Measurements from ENCODE around the gene BTNL2. TPM values are rescaled to one million over a fixed set of nuclear protein-coding genes. Genes with fewer than 3 reads are reported as not detected.
"Not testable (repeated sequence)": the region's sequence is repeated elsewhere in the genome, so short reads cannot be mapped to it uniquely, and the experiment has no call there.

BTNL2 gene
- total and polyA plus RNA-seq, 4 donors: 0.67 to 2.3 TPM; not detected in 2

DNA sequence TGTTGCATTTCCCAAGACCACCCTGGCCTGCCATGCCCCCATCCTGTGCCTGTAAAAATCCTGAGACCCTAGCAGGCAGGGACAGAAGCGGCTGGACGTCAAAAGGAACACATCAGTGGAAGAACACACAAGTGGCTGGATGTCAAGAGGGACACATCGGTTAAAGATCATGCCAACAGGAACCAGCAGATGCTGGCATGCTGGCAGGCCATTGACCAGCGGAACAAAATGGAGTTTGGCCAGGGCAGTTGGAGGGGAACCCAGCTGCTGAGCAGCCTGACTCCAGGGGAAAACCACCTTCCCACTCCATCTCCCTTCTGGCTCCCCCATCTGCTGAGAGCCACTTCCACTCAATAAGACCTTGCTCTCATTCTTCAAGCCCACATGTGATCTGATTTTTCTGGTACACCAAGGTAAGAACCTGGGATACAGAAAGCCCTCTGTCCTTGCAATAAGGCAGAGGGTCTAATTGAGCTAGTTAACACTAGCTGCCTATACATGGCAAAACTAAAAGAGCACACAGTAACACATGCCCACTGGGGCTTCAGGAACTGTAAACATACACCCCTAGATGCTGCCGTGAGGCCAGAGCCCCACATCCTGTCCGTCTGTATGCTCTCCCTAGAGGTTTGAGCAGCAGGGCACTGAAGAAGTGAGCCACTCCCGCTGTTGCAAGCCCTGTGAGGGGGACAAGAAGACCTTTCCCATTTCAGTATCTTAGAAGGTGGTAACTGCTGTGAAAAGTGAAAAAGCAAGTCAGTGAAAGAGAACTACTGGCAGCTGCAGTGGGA is 31.0 kb downstream of the BTNL2 start:
- no peak overlapping the region for H3K4me3 ChIP-seq (ENCODE audit: low read depth, low read length)
- H3K27me3 ChIP-seq (ENCODE audit: control insufficient read depth, insufficient read depth, low read length): no peaks in the 10 kb centered on the region
- no peak for DNase-seq (ENCODE audit: low read depth in 4 of 6, low spot score in 6 of 6)
- no peaks in the 10 kb centered on the region for H3K4me1 ChIP-seq (ENCODE audit: control insufficient read depth, insufficient read depth, low read length)
- 72% methylated on average over 7 of the region's 7 CpGs for WGBS (ENCODE audit: insufficient coverage)
- no peaks in the 10 kb centered on the region for H3K36me3 ChIP-seq (ENCODE audit: control insufficient read depth, insufficient read depth, low read length)
- no peaks in the 10 kb centered on the region for H3K9me3 ChIP-seq (ENCODE audit: control insufficient read depth, insufficient read depth, low read length)
- no peak overlapping the region for H3K27ac ChIP-seq (ENCODE audit: low read depth, low read length)

DNA sequence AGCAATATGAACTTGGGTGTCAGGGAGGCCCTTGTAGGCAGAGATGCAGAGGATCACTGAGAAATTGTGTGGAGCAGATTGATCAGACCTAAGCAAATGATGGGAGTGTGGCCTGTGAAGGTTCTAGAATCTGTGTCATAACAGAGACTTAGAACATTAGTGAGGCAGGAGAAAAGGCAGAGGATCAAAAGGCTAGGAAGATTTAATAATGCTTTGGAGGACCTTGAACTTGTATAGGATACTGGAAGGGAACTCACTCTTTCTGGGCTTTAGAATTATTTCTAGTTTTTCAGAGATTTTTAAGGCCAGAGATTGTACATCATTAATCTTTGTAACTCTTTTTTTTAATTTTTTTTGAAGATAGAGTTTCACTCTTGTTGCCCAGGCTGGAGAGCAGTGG is 35.2 kb downstream of the BTNL2 start, which contains the start of gene TSBP1:
Gene TSBP1, minus strand, starts transcription at position 101 of the 400 bp plus-strand sequence. CDS start 197 bp downstream, outside the sequence.
- Histone ChIP-seq H3K27me3 (ENCODE audit: control insufficient read depth, insufficient read depth, low read length) (no peaks in the 10 kb centered on the region), H3K36me3 (ENCODE audit: control insufficient read depth, insufficient read depth, low read length) (no peaks in the 10 kb centered on the region), H3K4me1 (ENCODE audit: control insufficient read depth, insufficient read depth, low read length) (no peaks in the 10 kb centered on the region), H3K27ac (ENCODE audit: low read depth, low read length) (no peak within 1 kb of the TSS), H3K9me3 (ENCODE audit: control insufficient read depth, insufficient read depth, low read length) (no peaks in the 10 kb centered on the region), H3K4me3 (ENCODE audit: low read depth, low read length) (no peak within 1 kb of the TSS)
- DNase-seq (ENCODE audit: low read depth in 4 of 6, low spot score in 6 of 6): no peak

DNA sequence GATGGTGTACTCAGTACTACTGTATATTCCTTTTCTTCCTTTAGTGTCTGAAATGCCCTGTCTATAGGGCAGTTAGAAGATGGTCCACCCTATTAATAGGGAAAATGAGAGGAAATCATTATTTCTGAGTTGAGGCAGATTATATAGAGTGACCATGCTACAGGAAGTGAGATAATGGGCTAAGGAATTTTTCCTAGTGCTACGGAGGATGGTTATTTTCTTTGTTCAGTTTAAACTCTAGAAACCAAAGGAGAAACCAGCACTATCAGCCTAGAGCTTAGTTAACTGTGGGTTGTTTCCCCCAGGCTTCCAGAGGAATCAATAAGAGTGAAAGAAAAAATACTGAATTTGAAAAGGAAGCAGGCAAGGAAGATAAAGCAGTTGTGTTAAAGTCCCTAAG is 35.8 kb downstream of the BTNL2 start:
- DNase-seq (ENCODE audit: low read depth in 4 of 6, low spot score in 6 of 6): no peak
- Histone ChIP-seq H3K27ac (ENCODE audit: low read depth, low read length) (no peak overlapping the region), H3K4me3 (ENCODE audit: low read depth, low read length) (no peak overlapping the region), H3K27me3 (ENCODE audit: control insufficient read depth, insufficient read depth, low read length) (no peaks in the 10 kb centered on the region), H3K9me3 (ENCODE audit: control insufficient read depth, insufficient read depth, low read length) (no peaks in the 10 kb centered on the region), H3K36me3 (ENCODE audit: control insufficient read depth, insufficient read depth, low read length) (no peaks in the 10 kb centered on the region), H3K4me1 (ENCODE audit: control insufficient read depth, insufficient read depth, low read length) (no peaks in the 10 kb centered on the region)
- WGBS (ENCODE audit: insufficient coverage): no CpG with 5 or more reads among the region's 1 CpG

DNA sequence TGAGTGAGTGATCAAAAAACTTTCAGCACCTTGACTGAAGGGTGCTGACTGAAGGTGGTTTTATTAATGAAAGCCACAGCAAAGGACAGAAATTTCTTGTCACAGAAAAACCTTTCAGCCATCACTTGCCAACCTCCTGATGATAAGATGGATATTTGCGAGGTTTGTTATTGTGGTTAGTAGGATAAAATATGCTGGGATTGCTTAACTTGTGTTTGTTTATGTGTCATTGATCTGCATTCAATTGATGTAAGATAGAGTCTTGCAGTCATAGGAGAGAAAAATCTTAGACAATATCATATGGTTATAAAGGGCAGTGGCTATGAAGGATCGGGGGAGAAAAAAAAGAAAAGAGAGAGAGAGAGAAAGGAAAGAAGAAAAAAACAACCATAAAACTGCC is 36.5 kb downstream of the BTNL2 start:
- no CpG with 5 or more reads among the region's 2 CpGs for WGBS (ENCODE audit: insufficient coverage)
- Histone ChIP-seq H3K36me3 (ENCODE audit: control insufficient read depth, insufficient read depth, low read length) (no peaks in the 10 kb centered on the region), H3K27me3 (ENCODE audit: control insufficient read depth, insufficient read depth, low read length) (no peaks in the 10 kb centered on the region), H3K27ac (ENCODE audit: low read depth, low read length) (no peak overlapping the region), H3K4me3 (ENCODE audit: low read depth, low read length) (no peak overlapping the region), H3K4me1 (ENCODE audit: control insufficient read depth, insufficient read depth, low read length) (no peaks in the 10 kb centered on the region), H3K9me3 (ENCODE audit: control insufficient read depth, insufficient read depth, low read length) (no peaks in the 10 kb centered on the region)
- DNase-seq (ENCODE audit: low read depth in 4 of 6, low spot score in 6 of 6): no peak

DNA sequence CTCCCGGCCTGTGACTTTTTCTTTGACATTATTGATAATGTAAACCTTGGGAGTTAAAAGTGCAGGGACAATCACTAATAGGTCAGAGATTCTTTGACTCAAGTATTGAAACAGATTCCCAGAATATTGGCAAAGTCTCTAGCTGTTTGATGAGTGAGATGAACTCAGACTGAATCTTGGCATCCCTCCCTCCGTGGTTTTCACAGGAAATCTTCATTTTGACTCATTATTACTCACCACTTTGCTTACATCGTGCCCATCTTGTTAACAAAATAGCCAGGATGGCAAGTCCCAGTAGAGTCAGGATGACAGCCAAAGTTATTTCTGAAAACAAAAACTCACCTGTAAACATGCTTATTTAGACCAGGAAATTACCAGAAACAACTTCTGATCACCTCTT is 37.3 kb downstream of the BTNL2 start:
- DNase-seq (ENCODE audit: low read depth in 4 of 6, low spot score in 6 of 6): no peak
- no peaks in the 10 kb centered on the region for H3K9me3 ChIP-seq (ENCODE audit: control insufficient read depth, insufficient read depth, low read length)
- H3K27ac ChIP-seq (ENCODE audit: low read depth, low read length): no peak overlapping the region
- H3K27me3 ChIP-seq (ENCODE audit: control insufficient read depth, insufficient read depth, low read length): no peaks in the 10 kb centered on the region
- H3K4me1 ChIP-seq (ENCODE audit: control insufficient read depth, insufficient read depth, low read length): no peaks in the 10 kb centered on the region
- no peak overlapping the region for H3K4me3 ChIP-seq (ENCODE audit: low read depth, low read length)
- WGBS (ENCODE audit: insufficient coverage): 60% methylated on average over 3 of the region's 3 CpGs
- H3K36me3 ChIP-seq (ENCODE audit: control insufficient read depth, insufficient read depth, low read length): no peaks in the 10 kb centered on the region

DNA sequence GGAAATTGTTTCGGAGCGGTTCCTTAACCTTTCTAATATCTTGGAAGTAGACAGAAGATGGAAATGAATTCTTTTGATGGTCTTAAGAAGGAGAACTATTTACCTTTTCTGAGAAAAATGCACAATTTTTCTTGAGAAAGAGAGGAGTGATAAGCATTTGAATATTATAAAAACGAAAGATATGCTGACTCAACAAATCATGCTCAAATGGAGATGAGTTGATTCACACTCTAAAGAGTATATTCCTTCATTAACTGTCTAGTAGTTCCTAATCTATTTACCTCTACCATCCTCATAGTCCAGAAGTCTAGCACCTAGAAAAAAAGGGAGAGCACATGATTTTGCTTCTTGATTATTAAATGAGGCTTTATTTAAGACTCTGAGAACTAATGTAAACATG is 39.3 kb downstream of the BTNL2 start:
- H3K9me3 ChIP-seq (ENCODE audit: control insufficient read depth, insufficient read depth, low read length): no peaks in the 10 kb centered on the region
- no CpG with 5 or more reads among the region's 3 CpGs for WGBS (ENCODE audit: insufficient coverage)
- no peaks in the 10 kb centered on the region for H3K4me1 ChIP-seq (ENCODE audit: control insufficient read depth, insufficient read depth, low read length)
- H3K27me3 ChIP-seq (ENCODE audit: control insufficient read depth, insufficient read depth, low read length): no peaks in the 10 kb centered on the region
- H3K36me3 ChIP-seq (ENCODE audit: control insufficient read depth, insufficient read depth, low read length): no peaks in the 10 kb centered on the region
- no peak overlapping the region for H3K27ac ChIP-seq (ENCODE audit: low read depth, low read length)
- no peak for DNase-seq (ENCODE audit: low read depth in 4 of 6, low spot score in 6 of 6)
- no peak overlapping the region for H3K4me3 ChIP-seq (ENCODE audit: low read depth, low read length)

DNA sequence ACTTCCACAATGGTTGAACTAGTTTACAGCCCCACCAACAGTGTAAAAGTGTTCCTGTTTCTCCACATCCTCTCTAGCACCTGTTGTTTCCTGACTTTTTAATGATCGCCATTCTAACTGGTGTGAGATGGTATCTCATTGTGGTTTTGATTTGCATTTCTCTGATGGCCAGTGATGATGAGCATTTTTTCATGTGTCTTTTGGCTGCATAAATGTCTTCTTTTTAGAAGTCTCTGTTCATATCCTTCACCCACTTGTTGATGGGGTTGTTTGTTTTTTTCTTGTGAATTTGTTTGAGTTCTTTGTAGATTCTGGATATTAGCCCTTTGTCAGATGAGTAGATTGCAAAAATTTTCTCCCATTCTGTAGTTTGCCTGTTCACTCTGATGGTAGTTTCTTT is 47.8 kb downstream of the BTNL2 start:
- not testable (repeated sequence) for H3K36me3 ChIP-seq (ENCODE audit: control insufficient read depth, insufficient read depth, low read length); DNase-seq (ENCODE audit: low read depth in 4 of 6, low spot score in 6 of 6); H3K27me3 ChIP-seq (ENCODE audit: control insufficient read depth, insufficient read depth, low read length)

DNA sequence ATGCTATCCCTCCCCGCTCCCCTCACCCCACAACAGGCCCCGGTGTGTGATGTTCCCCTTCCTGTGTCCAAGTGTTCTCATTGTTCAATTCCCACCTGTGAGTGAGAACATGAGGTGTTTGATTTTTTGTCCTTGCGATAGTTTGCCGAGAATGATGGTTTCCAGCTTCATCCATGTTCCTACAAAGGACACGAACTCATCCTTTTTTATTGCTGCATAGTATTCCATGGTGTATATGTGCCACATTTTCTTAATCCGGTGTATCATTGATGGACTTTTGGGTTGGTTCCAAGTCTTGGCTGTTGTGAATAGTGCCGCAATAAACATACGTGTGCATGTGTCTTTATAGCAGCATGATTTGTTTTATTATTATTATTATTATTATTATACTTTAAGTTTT is 48.4 kb downstream of the BTNL2 start:
- not testable (repeated sequence) for H3K4me3 ChIP-seq (ENCODE audit: low read depth, low read length); H3K27me3 ChIP-seq (ENCODE audit: control insufficient read depth, insufficient read depth, low read length); H3K36me3 ChIP-seq (ENCODE audit: control insufficient read depth, insufficient read depth, low read length); H3K27ac ChIP-seq (ENCODE audit: low read depth, low read length); H3K9me3 ChIP-seq (ENCODE audit: control insufficient read depth, insufficient read depth, low read length); DNase-seq (ENCODE audit: low read depth in 4 of 6, low spot score in 6 of 6); H3K4me1 ChIP-seq (ENCODE audit: control insufficient read depth, insufficient read depth, low read length)
- no CpG with 5 or more reads among the region's 8 CpGs for WGBS (ENCODE audit: insufficient coverage)

More for the DNA sequence above, 47.8 kb downstream of the BTNL2 start:
- not testable (repeated sequence) for H3K4me3 ChIP-seq (ENCODE audit: low read depth, low read length); H3K9me3 ChIP-seq (ENCODE audit: control insufficient read depth, insufficient read depth, low read length); H3K27ac ChIP-seq (ENCODE audit: low read depth, low read length); H3K4me1 ChIP-seq (ENCODE audit: control insufficient read depth, insufficient read depth, low read length)
- no CpG with 5 or more reads among the region's 1 CpG for WGBS (ENCODE audit: insufficient coverage)

DNA sequence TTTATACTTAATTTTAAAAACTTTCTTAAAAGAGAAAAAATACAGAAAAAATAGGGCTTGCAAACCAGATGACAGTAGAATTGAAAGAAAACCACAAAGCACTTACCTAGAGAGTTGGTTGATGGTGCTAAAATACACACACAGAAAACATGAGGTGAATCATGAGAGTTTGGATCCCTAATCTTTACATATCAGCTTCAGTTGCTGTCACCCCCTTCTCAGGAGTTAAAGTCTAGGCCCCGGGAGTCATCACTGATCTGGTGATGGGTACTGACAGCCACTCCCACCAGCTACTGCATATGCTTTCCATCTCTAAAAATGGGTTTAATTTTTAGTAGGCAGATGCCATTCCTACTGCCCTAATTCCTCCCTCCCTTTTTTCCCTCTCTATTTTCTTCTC is 52.0 kb downstream of the BTNL2 start:
- Histone ChIP-seq H3K4me1 (ENCODE audit: control insufficient read depth, insufficient read depth, low read length) (no peaks in the 10 kb centered on the region), H3K27ac (ENCODE audit: low read depth, low read length) (no peak overlapping the region), H3K9me3 (ENCODE audit: control insufficient read depth, insufficient read depth, low read length) (no peaks in the 10 kb centered on the region), H3K4me3 (ENCODE audit: low read depth, low read length) (no peak overlapping the region), H3K27me3 (ENCODE audit: control insufficient read depth, insufficient read depth, low read length) (no peaks in the 10 kb centered on the region), H3K36me3 (ENCODE audit: control insufficient read depth, insufficient read depth, low read length) (no peaks in the 10 kb centered on the region)
- no peak for DNase-seq (ENCODE audit: low read depth in 4 of 6, low spot score in 6 of 6)
- no CpG with 5 or more reads among the region's 1 CpG for WGBS (ENCODE audit: insufficient coverage)

DNA sequence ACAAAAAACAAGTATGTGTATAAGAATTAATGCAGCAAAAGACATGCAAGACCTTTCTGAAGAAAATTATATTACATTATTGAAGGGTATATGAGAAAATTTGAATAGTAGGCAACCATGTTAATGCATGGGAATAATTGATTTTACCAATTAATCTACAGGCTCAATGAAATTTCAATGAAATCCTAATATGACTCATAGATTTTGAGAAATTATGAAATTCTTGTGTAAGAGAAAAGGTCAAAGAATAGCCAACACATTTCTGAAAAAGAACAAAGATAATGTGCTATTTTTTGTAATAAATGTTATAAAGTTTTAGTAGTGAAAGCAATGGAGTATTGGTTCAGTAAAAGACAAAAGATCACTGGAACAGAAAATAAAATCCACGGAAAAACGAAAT is 53.6 kb downstream of the BTNL2 start:
- H3K36me3 ChIP-seq (ENCODE audit: control insufficient read depth, insufficient read depth, low read length): no peaks in the 10 kb centered on the region
- H3K27ac ChIP-seq (ENCODE audit: low read depth, low read length): no peak overlapping the region
- no peaks in the 10 kb centered on the region for H3K27me3 ChIP-seq (ENCODE audit: control insufficient read depth, insufficient read depth, low read length)
- H3K4me1 ChIP-seq (ENCODE audit: control insufficient read depth, insufficient read depth, low read length): no peaks in the 10 kb centered on the region
- H3K9me3 ChIP-seq (ENCODE audit: control insufficient read depth, insufficient read depth, low read length): no peaks in the 10 kb centered on the region
- WGBS (ENCODE audit: insufficient coverage): no CpG with 5 or more reads among the region's 2 CpGs
- DNase-seq (ENCODE audit: low read depth in 4 of 6, low spot score in 6 of 6): no peak
- H3K4me3 ChIP-seq (ENCODE audit: low read depth, low read length): no peak overlapping the region

All from spinal cord (tissue), 10 donors.